GM19468 (cell line): ENCODE measurements around the gene TNRC18.
"Not testable (repeated sequence)": the region's sequence is repeated elsewhere in the genome, so short reads cannot be mapped to it uniquely, and the experiment has no call there.

Experiments used
- ATAC-seq: cut with Tn5 transposase; IDR thresholded peaks from one replicate; pipeline ENCODE4 v1.9.1; 2021; ENCODE audit warnings: mild to moderate bottlenecking, moderate library complexity, moderate number of reproducible peaks; ENCODE audit not compliant: unreplicated experiment; ENCODE audit errors: extremely low read depth

Gene TNRC18

DNA sequence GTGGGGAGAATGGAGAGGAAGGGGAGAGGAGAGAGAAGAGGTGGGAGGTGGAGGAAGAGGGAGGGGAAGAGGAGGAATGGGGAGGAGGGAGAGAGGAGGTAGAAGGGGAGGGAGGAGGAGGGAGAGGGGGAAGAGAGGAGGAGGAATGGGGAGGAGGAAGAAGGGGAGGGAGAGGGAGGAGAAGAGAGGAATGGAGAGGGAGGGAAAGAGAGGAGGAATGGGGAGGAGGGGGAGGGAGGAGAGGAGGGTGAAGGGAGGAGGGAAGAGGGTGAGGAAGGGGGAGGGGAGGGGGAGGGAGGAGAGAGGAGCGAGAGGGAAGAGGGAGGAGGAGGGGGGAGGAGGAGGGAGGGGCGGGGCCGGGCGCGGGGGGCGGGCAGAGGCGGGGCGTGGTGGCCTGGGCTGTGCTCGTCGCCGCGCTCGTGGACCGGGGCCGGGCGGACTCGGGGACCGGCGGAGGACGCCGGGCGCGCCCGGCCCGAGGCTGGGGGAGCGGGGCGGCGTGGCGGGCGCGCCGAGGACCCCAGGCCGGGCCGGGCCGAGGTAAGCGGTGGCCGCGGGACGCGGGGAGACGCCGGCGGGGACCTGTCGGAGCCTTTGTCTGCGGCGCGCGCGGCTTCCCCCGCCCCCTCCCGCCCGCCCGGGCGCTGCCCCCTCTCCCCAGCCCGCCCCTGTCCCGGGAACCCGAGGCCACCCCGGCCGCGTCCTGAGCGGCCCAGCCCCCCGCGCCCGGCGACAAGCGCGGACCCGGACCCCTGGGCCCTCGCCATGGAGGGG lies 140.9 kb downstream of the TNRC18 start, which contains the start of gene SLC29A4:
Gene SLC29A4, plus strand, starts transcription at position 401 of the 774 bp plus-strand sequence. CDS start 4,874 bp downstream, outside the sequence.
- no peak for ATAC-seq

DNA sequence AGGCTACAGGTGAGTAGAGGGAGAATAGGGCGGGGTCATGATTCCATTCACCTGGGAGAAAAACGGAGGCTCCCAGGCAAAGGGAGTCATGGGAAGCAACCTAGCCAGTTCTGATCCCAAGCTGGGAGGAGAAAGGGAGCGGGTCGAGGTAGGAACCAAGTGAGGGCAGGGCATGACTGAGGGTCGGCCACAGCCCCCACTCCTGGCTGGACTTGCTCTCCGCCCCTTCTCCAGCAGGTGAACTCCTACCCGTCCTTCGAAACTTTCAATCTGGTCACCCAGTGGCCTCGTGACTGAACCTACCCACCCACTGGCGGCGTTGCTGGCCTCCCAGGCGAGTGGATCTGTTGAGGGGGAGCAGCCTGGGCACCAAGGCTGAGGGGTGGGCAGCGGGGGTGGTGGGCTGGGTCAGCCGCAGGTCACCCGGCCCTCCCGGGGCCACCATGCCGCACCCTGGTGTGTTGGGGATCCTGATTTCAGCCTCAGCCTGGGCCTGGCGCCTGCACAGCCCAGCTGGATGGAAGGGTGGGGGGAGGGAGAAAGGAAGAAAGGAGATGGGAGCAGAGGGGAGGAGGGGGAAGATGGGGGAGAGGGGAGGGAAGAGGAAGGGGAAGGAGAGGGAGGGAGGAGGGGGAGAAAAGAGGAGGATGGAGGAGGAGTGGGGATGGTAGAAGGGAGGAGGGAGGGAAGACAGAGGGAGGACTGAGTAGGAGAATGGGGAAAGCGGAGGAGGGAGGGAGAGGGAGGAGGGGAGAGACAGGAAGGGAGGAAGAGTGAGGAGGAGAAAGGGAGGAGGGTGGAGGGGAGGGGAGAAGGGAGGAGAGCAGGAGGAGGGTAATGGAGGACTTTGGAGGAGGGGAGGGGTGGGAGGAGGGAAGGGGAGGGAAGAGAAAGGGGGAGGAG lies 141.8 kb downstream of the TNRC18 start:
- ATAC-seq, result not testable (repeated sequence)

DNA sequence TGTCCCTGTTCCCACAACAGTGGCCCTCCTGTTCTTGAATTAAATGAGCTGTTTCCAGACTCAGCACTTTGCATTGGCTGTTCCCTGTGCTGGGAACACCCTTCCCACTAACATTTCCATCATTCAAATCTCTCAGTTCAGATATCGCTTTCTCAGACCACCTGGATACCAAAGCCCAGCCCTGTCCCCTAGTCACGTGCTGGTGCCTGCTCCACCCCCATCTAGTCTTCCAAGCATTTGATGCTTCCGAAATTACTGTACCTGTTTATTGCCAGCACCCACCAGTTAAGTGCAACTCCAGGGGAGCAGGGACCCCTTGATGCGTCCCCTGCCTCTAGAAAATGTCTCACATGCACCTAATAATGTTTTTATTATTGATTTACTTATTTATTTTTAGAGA lies 143.9 kb downstream of the TNRC18 start:
- ATAC-seq, result no peak

GRCh38 chr7:5278766-5279165 lies 144.9 kb downstream of the TNRC18 start:
- no peak for ATAC-seq

- no peak for ATAC-seq
Observed at GRCh38 chr7:5276611-5277010, 147.0 kb downstream of the TNRC18 start.

- not testable (repeated sequence) for ATAC-seq
Observed at GRCh38 chr7:5276123-5276522, 147.5 kb downstream of the TNRC18 start.

DNA sequence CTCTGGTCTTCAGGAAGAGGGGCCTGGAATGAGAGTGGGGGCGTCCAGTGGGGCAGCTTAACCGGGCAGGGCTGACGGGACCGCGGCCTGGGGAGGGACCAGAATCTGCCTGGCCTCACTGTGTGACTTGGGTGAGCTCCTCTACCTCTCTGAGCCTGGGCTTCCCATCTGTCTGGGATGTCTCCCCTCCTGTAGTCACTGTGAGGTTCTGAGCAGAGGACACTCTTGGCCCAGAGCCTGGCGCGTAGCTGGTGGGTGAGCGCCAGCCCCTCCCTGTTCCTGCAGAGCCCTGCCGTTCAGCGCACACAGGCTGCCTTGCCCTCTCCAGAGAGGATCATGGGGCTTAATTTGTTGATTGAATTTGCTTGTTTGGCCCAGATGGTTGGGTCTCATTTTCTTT lies 148.1 kb downstream of the TNRC18 start:
- not testable (repeated sequence) for ATAC-seq

GRCh38 chr7:5274985-5275431 lies 148.6 kb downstream of the TNRC18 start:
- not testable (repeated sequence) for ATAC-seq

DNA sequence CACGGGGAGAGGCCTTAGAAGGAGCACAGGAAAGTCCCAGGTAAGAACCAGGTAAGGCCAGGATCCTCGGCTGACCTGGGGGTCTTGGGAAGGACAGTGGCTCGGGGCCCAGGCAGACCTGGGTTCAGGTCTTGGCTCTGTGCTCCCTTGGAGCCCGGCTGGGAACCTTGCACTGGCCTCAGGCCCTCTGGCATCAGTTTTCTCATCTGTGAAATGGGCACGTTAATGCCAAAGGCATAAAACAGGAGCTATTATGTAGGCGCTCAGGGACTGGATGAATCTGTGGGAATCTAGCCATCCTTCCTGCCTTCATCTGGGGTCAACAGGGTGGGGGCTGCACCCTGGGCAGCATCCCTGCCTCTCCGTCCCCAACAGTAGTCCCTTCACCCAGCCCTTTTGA lies 149.2 kb downstream of the TNRC18 start:
- ATAC-seq, result no peak

GRCh38 chr7:5273831-5274405 lies 149.7 kb downstream of the TNRC18 start:
- not testable (repeated sequence) for ATAC-seq

DNA sequence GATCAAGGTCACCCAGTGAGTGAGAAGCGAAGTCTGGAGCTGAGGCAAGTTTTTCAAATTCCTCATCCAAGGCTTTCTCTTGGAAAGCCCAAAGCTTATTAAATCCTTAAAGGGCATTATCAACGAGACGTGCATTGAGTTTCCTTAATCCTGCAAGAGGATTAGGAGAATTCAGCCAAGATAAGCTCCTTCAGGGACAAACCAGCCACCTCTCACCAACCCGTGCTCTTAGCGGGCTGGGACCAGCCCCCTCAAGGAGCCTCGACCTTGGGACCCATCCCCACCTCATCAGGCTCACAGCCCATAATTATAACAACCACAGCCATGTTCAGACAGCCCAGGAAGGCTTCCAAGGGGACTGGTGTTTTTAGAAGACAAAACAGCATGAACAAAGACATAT lies 152.8 kb downstream of the TNRC18 start:
- no peak for ATAC-seq

- not testable (repeated sequence) for ATAC-seq
Observed at GRCh38 chr7:5269992-5270657, 153.5 kb downstream of the TNRC18 start.

DNA sequence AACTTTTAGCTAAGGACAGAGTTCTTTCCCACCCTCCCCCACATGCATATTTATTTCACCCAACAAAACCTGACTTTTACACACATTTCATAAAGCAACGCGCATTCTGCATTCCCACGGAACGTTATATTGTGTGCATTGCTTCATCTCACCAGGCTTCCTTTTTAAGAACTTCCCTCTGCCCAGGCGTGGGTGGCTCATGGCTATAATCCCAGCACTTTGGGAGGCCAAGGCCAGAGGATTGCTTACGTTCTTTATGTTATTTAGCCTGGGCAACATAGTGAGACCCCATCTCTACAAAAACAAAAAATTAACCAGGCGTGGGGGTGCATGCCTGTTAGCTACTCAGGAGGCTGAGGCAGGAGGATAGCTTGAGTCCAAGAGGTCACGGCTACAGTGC lies 155.8 kb downstream of the TNRC18 start:
- ATAC-seq, result not testable (repeated sequence)

DNA sequence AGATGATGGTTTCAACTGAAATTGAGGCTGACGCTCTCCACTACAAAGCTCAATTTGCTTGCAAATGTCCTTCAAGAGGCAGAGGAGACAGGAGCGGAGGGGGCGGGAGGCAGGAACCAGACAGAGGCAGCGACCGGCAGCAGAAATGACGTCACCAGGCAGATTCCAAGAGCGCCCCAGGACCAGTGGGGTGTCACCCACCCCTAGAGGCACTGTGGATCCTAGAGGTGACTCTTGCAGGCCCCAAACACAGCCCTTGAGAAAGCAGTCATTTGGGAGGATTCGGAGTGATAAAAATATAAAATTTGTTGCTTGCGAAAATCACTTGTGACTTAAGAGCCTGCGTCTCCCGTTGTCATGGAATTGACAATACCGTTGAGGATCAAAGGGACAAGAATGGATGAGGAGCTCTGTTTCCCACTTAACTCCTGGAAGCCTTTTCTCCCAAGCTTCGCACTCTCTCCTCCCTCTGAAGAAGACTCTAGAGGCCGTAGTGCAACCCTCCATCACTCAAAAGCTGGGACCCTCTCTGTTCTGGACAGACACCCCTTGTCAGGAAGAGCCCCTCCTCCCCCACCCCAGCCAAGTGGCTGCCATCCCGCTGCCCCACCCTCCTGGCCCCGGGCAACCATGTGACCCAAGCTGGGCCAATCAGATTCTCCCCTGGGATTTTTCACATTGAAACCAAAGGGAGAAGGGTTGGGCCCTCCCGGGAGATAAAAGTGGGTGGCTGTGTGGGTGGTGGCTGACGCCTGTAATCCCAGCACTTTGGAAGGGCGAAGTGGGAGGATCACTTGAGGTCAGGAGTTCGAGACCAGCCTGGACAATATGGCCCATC lies 157.2 kb downstream of the TNRC18 start:
- no peak for ATAC-seq

- no peak for ATAC-seq
Observed at GRCh38 chr7:5265320-5266190, 158.1 kb downstream of the TNRC18 start.

GRCh38 chr7:5263066-5263465 lies 160.6 kb downstream of the TNRC18 start:
- not testable (repeated sequence) for ATAC-seq

DNA sequence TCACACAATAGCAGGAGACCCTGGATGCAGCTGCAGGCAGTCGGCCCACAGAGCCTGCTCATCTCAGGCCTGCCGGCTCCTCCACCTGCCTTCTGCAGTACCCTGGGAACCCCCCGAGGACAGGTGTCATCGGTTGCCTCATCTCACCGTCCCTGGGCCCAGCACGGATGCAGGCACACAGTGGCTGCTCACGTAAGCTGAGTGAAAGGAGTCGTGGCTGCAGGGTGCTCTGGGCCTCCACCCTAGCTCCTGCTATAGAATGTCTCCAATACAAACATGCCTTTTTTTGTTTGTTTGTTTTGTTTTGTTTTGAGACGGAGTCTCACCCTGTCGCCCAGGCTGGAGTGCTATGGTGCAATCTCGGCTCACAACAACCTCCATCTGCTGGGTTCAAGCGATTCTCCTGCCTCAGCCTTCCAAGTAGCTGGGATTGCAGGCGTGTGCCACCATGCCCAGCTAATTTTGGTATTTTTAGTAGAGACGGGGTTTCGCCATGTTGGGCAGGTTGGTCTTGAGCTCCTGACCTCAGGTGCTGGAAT lies 163.0 kb downstream of the TNRC18 start:
- not testable (repeated sequence) for ATAC-seq
